Raji (cell line): ENCODE results near the gene NEURL1B.
A peak's percentile ranks its signal among the peaks of the same experiment; 100 is the strongest.

Experiments used
- POLR2A ChIP-seq: IDR thresholded peaks from 2 replicates; pipeline ENCODE4 v1.6.1; 2011; ENCODE audit warnings: low read depth, low read length, control low read depth; ENCODE audit not compliant: insufficient read depth

Gene NEURL1B

DNA sequence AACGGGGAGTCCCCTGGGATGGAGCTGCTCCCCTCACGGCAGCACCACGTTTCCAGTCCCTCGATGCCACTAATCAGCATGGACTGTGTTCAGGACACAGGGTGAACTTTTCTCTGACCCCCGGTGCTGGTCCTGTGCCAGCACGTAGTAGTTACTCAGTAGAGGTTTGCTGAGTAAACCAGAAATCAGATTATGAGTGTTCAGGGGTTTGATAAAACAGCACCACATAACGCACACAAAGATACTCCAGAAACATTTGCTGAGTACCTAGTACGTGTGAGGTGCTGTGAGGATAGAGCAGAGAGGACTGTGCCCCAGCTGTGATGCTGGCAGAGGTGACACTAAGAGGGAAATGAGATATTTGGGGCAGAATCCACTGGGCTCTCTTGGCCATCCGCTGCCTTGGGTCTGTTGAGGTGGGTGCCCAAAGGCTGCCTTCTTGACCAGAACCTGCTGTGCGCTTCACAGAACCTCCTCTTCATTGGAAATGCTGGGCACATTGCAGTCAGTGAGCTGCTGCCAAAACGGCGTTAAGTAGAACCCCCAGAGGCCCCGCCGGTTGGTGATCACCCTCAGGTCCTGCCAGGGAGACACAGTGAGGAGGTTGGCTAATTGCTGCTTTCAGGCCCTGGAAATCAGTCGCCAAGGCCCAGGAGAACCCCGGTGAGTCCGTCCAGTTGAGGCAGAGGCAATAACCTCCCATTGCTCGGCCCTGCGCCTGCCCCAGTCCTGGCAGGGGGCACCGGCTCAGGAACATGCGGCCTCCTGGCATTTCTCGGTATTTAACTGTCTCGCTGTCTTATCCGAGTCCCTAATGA, 49.4 kb downstream of the NEURL1B start:
- no peak for TF ChIP-seq POLR2A

DNA sequence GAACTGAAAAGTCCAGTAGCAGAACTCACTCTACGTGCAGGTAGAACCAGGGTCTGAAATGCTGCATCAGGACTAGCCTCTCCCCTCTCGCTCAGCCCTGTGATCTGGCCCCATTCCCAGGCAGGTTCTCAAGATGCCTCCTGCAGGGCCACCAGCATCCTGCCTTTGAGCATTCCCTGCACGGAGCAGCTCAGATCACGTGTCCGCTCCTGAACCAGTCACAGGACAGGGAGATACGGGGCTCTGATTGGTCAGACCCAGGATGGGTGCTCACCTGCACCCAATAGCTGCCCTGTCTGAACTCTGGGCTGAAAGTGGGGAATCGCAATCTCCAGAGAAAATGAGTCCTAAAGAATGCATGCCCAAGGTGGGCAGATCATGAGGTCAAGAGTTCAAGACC, 50.8 kb downstream of the NEURL1B start:
- TF ChIP-seq POLR2A: no peak

DNA sequence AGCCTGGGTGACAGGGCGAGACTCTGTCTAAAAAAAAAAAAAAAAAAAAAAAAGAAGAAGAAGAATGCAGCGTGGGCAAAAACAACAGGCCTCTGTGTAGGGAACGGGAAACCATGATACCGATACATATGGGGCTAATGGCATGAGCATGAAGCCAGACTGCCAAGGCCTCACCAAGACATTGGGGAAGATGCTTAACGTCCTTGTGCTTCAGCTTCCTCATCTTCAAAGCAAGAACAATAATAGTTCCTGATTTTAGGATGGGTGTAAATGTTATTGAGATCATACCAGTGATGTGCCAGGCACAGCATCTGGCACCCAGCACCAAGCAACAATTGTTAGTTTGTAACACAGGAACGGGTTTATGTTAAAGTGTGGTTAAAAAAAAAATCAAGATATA, 51.4 kb downstream of the NEURL1B start:
- TF ChIP-seq POLR2A: no peak

DNA sequence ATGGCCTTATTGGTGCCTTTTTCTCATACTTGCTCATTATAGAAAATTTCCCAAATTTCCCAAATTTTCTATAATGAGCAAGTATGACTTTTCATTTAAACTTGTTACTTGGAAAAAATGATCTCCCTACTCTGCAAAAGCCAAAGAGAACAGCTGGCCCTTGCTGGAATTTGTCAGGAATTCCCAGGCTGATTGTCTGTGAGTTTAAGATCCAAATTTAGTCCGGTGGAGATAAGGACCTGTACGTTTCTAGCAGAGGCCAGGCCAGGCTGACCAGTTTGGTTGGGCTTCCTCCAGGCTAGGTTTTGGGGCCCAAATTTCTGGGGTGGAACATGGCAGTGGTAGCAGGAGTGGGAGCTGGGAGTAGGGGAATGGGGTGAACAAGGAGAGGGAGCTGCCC, 51.9 kb downstream of the NEURL1B start:
- no peak for TF ChIP-seq POLR2A

DNA sequence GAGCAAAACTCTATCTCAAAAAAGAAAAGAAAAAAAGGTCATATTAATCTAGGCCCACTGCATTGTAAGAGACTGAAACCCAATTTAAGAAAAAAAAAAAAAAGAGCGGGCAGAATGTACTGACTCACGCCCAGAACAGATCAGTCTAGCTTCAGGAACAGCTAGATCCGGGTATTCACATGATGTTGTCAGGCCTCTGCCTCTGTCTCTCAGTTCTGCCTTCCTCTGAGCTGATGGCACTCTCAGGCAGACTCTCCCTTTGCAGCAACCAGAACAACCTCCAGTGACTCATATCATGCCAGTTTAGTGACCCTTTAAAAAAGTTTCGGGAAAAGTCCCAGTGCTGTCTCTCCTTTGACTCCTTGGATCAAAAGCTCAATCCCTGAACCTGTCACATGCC, 53.0 kb downstream of the NEURL1B start:
- no peak for TF ChIP-seq POLR2A

DNA sequence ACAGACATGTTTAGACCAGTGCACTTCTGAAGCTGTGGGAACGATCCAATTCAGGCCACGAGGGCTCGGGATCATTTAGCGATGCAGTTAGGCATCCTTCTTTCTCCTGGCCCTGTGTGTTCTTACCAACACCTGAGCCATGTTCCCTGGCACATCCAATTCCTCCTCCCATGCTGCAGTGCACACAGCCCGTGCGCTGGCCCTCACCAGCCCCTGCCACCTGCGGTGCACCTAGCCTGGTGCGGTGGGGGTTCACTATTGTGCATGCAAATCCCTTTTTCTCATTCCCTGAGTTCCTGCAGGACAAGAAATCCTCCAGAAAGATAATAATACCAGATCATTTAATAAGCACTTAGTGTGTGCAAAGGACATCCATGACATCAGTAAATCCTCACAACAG, 53.5 kb downstream of the NEURL1B start:
- TF ChIP-seq POLR2A: no peak

DNA sequence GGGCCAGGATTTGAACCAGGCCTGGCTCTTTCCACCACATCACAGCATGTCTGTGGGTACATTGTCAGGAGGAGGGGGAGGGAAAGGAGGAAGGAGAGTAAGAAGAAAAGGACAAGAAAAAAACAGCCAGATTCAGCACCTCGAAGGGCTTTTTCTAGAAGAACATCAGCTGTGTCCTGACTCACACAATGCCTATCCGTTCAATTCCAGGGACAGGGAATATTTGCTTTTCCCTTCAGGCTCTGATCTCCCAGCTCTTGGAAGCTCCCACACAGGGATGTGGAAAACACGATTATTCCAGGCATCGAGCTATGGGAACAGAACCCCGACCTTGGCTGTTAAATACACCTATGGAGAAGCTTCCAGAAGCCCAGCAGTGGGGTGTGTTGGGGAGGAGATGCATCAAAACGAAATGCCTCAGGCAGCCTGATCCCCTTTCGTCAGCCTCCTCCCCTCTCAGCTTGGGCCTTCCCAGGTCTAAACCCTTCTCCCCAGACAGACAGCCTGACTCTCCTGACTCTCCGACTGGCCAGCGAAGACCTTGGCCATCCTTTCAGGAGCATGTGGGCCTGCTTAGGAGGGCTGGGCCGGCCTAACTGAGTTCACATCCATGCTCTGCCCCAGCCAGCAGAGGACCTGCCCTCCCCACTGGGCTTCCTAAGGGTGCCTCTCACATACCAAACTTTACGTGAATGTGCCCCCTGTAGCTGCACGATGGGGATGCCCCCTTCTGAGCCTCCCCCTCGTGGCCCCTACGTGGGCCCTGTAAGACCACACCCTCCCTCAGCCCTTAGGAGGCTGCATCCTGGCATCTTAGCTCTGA, 54.4 kb downstream of the NEURL1B start:
- no peak for TF ChIP-seq POLR2A

DNA sequence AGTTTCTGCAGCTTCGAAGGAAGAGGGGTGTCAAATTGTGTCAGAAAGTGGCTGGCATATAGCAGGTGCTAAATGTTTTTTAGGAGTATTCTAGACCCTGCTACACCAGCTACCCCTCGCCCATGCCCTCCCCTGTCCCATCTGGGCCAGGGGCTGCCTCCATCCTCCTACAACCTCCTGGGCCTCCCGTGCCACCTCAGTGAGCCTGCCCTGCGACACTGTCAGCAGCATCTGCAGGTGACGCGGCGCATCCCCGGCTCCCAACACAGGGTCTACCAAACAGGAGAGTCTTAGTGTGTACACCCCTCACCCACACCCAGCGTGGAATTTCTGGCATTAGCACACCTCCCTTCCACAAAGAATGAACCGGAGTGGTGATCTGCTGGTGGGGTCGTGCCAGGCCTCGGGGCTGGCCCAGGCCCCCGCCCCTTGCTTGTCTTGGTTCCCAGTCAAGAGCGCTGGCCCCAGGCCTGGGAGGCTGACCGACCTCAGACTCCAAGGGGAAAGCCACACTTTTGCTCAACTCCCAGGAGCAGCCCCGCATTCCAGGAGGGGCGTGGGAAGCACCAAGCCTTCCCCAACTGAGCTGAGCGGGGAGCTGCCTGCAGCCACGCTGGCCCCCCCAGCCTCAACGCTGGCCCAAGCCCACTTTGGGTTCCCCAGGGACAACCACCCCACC, 55.2 kb downstream of the NEURL1B start:
- no peak for TF ChIP-seq POLR2A

DNA sequence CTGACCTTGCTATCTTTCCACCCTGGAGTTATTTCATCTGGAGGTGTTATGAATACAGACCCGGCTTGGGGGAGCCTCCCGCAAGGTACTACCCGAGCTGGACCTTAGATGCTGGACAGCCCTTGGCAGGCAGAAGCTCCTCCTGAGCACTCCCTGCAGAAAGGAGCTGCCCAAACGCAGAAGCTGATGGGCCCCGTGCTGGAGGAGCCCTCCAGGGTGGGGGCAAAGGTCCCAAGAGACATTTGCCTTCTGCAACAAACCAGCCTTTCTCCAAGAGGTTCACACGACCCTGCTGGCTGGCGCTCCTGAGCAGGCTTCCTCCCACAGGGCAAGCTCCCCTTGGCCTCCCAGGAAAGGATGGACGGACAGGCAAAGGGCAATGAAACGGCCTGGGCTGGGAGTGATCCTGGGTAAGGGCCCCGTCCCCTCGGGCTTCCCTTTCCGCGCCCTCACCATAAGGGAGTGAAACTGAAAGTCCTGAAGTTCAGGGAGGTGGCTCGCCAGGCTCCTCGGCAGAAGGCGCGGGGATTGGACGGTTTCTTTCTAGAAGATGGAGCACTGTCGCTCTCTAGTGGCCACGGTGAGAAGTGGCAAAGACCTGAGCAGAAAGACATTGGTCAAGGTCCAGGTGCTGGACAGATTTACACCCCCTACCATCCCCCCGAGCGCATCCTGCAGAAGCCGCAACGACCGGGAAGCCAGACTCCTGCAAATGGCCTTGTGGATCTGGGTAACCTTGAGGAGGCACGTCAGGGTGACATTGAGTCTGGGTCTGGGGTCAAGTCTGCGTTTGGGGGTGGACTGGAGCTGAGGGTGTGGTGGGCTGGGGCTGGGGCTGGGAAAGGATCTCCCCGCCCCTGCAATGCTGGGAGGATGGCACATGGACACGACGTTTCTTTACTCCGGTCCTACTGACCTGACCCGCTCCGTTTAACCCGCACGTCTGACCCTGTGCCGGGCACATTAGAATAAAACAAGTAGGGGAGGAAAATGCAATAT, 56.4 kb downstream of the NEURL1B start:
- TF ChIP-seq POLR2A: peak; percentile 48; the same call in 1 of the 2 replicates

DNA sequence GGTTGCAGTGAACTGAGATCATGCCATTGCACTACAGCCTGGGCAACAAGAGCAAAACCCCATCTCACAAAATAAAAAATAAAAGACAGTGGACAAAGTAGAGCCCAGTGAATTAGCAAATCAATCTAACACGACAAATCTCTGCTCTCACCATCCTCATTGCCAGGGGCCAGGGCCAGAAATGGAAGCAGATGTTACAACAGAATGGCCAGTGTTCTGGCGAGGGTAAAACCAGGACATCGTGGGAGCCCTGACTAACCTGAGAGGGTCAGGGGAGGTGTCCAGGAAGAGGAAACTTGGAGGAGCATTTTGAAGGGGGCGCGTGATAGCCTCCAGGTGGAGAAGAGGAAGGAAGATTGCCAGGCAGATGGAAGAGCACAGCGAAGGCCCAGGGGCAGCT, 58.4 kb downstream of the NEURL1B start:
- no peak for TF ChIP-seq POLR2A

DNA sequence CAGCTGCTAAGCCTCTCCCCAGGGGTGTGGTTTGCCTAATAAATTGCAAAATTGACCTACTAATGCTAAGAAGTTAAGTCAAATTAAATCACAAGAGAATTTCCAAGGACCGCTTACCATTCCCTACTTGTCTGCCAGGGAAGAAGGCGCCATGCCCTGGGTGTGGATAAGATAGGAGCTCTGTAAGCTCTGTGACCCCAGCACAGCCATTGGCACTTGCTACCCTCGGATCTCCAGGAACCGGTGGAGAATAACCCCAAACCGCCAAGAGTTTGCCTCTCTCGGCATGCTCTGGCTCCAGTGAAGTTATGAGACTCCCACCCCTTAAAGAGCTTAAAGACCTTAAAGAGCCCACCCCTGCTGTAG, 58.9 kb downstream of the NEURL1B start:
- no peak for TF ChIP-seq POLR2A

DNA sequence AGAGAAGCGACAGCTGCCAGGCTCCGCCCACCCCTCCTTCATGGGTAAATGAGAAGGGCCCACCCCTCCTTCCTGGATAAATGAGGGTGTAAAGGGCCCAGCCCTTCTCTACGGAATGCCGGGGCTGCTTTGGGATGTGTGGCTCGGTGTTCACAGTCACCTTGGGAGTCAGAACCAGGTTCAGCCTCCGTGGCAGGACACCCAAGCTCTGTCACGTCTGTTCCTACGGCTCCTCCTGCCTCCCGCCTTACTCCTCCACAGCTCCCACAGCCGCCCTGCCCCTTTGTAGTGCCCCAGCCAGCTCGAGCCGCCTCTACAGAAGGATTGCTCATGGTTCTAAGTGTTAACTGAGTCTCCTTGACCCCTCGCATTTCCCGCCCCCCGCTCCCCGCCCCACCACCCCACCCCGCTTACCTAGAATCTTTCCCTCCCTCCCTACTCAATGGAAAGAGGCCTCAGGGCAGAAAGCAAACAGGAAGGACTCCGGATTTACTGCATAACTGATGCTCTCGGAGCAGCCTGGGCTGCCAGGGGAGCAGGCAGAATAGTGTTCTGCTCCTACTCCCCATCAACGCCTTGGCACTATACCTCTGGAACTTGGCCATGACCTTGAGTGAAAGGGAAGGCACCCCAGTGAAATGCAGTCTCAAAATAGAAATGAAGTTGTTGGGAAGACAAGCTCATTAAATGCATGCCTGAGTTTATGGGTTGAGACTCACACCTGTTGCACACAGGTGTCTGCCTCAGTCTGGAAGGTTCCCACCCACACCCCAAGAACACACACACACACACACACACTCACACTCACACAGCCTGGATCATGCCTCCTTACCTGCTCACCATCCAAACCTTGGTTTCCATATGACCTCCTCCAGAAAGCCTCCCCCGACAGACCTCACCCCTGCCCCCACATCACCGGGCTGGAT, 59.6 kb downstream of the NEURL1B start:
- no peak for TF ChIP-seq POLR2A

DNA sequence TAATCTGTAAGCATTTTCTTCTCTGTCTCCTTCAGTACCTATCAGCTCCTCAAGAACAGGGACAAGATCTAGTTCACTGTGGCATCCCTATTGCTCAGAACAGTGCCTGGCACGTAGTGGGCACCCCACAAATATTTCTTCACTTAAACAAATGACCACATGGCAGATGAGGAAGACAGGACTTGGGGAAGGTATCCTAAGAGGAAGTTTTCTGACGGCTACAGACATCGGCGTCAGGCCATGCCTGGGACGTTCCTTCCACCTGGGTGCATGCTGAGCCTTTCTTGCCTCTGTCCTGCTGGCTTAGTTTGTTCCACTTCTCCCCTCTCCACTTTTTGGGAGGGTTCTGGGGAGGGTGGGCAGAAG, 60.2 kb downstream of the NEURL1B start:
- TF ChIP-seq POLR2A: no peak

DNA sequence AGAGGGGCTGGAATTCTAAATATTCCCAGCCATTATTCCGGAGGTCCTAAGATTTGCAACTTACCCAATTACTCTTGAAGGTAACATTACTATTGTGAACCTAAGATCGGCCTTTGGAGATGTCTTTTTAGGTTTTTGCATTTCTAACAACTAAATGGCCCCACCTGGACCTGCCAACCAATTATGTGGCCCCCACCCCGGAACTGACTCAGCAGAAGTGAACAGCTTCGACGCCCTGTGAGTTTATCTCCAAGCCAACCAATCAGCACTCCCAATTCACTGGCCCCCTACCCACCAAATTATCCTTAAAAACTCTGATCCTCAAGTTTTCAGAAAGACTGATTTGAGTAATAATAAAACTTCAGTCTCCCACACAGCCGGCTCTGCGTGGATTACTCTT, 62.9 kb downstream of the NEURL1B start:
- no peak for TF ChIP-seq POLR2A
